ENCODE results near the gene PATL2. TPM values are rescaled to one million over a fixed set of nuclear protein-coding genes. Genes with fewer than 3 reads are reported as not detected.

Gene PATL2
- total RNA-seq, 1 donor from 2014 or later, result 0.40 TPM

DNA sequence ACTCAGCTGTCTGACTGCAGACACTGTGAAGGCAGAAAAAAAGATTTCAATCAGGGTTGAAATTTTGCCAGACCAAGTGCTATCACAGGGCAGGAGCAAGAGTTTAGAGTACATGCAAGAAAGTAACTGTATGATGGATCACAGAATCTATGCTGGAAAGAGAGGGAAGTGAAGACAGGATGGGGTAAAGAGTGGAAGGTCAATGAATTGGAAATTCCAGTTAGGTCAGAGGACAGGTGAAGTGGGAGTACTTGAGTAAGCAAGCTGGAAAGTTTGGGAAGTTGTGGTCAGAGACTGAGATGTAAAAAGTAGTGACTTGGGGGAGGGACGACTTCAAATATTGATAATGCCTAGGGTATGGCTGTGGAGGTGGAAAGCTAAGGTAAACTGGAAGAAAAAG lies 54.8 kb downstream of the PATL2 start:
- H3K4me1 Mint-ChIP-seq (ENCODE audit: unreplicated experiment), result no peaks in the 10 kb centered on the region
- no peak for DNase-seq (ENCODE audit: extremely low spot score, unreplicated experiment)
- H3K36me3 Mint-ChIP-seq (ENCODE audit: unreplicated experiment), result peaks cover 43% of the 10 kb centered on the region
- H3K9me3 Mint-ChIP-seq (ENCODE audit: unreplicated experiment), result no peaks in the 10 kb centered on the region
- H3K27me3 Mint-ChIP-seq (ENCODE audit: unreplicated experiment), result no peaks in the 10 kb centered on the region
- H3K27ac Mint-ChIP-seq (ENCODE audit: unreplicated experiment), result no peak overlapping the region
- H3K4me3 Mint-ChIP-seq (ENCODE audit: unreplicated experiment), result no peak overlapping the region
- TF ChIP-seq, protein P1, sequence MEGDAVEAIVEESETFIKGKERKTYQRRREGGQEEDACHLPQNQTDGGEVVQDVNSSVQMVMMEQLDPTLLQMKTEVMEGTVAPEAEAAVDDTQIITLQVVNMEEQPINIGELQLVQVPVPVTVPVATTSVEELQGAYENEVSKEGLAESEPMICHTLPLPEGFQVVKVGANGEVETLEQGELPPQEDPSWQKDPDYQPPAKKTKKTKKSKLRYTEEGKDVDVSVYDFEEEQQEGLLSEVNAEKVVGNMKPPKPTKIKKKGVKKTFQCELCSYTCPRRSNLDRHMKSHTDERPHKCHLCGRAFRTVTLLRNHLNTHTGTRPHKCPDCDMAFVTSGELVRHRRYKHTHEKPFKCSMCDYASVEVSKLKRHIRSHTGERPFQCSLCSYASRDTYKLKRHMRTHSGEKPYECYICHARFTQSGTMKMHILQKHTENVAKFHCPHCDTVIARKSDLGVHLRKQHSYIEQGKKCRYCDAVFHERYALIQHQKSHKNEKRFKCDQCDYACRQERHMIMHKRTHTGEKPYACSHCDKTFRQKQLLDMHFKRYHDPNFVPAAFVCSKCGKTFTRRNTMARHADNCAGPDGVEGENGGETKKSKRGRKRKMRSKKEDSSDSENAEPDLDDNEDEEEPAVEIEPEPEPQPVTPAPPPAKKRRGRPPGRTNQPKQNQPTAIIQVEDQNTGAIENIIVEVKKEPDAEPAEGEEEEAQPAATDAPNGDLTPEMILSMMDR (IDR thresholded peaks at IDR 0.05), result no peak

DNA sequence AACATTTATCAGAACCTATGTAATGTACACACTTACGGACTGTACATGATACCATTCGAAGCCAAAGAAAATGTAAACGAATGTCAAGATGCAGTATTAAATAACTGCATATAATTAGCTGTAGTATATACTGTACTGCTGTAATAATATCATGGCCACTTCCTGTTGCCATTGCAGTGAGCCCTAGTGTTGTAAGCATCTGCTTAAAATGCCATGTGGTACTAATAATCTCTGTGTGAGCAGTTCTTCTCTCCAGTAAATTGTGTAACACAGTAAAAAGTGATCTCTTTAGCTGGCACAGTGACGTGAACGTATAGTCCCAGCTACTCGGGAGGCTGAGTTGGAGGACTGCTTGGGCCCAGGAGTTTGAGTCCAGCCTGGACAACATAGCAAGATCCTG lies 56.3 kb downstream of the PATL2 start:
- Mint-ChIP-seq H3K9me3 (ENCODE audit: unreplicated experiment) (no peaks in the 10 kb centered on the region), H3K27ac (ENCODE audit: unreplicated experiment) (no peak overlapping the region), H3K4me1 (ENCODE audit: unreplicated experiment) (no peaks in the 10 kb centered on the region), H3K36me3 (ENCODE audit: unreplicated experiment) (peaks cover 42% of the 10 kb centered on the region), H3K4me3 (ENCODE audit: unreplicated experiment) (no peak overlapping the region), H3K27me3 (ENCODE audit: unreplicated experiment) (no peaks in the 10 kb centered on the region)
- TF ChIP-seq, protein P1 (IDR thresholded peaks at IDR 0.05), result no peak
- DNase-seq (ENCODE audit: extremely low spot score, unreplicated experiment), result no peak

- H3K27me3 Mint-ChIP-seq (ENCODE audit: unreplicated experiment), result no peaks in the 10 kb centered on the region
- no peak for DNase-seq (ENCODE audit: extremely low spot score, unreplicated experiment)
- peaks cover 3% of the 10 kb centered on the region for H3K4me1 Mint-ChIP-seq (ENCODE audit: unreplicated experiment)
- H3K9me3 Mint-ChIP-seq (ENCODE audit: unreplicated experiment), result peaks cover 22% of the 10 kb centered on the region
- H3K36me3 Mint-ChIP-seq (ENCODE audit: unreplicated experiment), result peaks cover 55% of the 10 kb centered on the region
- TF ChIP-seq, protein P1 (IDR thresholded peaks at IDR 0.05), result no peak
- H3K27ac Mint-ChIP-seq (ENCODE audit: unreplicated experiment), result no peak overlapping the region
- no peak overlapping the region for H3K4me3 Mint-ChIP-seq (ENCODE audit: unreplicated experiment)
These were observed 63.5 kb downstream of the PATL2 start for GRCh38 chr15:44647637-44648036.

DNA sequence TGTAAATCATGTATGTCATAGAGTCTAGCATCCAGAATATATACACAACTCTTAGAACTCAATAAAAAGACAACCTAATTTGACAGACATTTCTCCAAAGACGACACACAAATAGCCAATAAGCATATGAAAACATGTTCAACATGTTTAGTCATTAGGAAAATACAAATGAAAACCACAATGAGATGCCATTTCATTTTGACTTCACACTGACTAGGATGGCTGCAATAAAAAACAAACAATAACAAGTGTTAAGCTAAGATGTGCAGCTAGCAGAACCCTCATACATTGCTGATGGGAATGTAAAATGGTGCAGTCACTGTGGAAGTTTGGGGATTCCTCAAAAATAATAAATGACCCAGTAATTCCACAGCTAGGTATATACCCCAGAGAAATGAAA lies 64.1 kb downstream of the PATL2 start:
- no peak overlapping the region for H3K27ac Mint-ChIP-seq (ENCODE audit: unreplicated experiment)
- DNase-seq (ENCODE audit: extremely low spot score, unreplicated experiment), result no peak

GRCh38 chr15:44646460-44646859 lies 64.7 kb downstream of the PATL2 start:
- no peak for DNase-seq (ENCODE audit: extremely low spot score, unreplicated experiment)
- Mint-ChIP-seq H3K27ac (ENCODE audit: unreplicated experiment) (no peak overlapping the region), H3K4me3 (ENCODE audit: unreplicated experiment) (no peak overlapping the region), H3K36me3 (ENCODE audit: unreplicated experiment) (peaks cover 50% of the 10 kb centered on the region), H3K27me3 (ENCODE audit: unreplicated experiment) (no peaks in the 10 kb centered on the region), H3K4me1 (ENCODE audit: unreplicated experiment) (peaks cover 3% of the 10 kb centered on the region), H3K9me3 (ENCODE audit: unreplicated experiment) (peaks cover 22% of the 10 kb centered on the region)
- TF ChIP-seq, protein P1 (IDR thresholded peaks at IDR 0.05), result no peak

More for the DNA sequence above, 64.1 kb downstream of the PATL2 start:
- Mint-ChIP-seq H3K4me3 (ENCODE audit: unreplicated experiment) (no peak overlapping the region), H3K9me3 (ENCODE audit: unreplicated experiment) (peaks cover 22% of the 10 kb centered on the region), H3K27me3 (ENCODE audit: unreplicated experiment) (no peaks in the 10 kb centered on the region), H3K36me3 (ENCODE audit: unreplicated experiment) (peaks cover 53% of the 10 kb centered on the region), H3K4me1 (ENCODE audit: unreplicated experiment) (peaks cover 3% of the 10 kb centered on the region)
- TF ChIP-seq, protein P1 (IDR thresholded peaks at IDR 0.05), result no peak
